Lung (tissue), 12 donors: Measurements from ENCODE around the gene AP3M1. TPM values are rescaled to one million over a fixed set of nuclear protein-coding genes. Genes with fewer than 3 reads are reported as not detected.

Experiments
- ATAC-seq: fragments of 200-7000 bp; cut with Tn5 transposase; one replicate; pipeline ENCODE4 v1.9.1; 2020; ENCODE audit warnings: moderate number of reproducible peaks; ENCODE audit not compliant: insufficient read depth, low FRiP score
- DNase-seq, 3 donors: peaks; one replicate each; pipeline ENCODE4 v3.0.0-alpha.2; 2013 to 2017
- H3K27ac ChIP-seq, 2 donors: one replicate each; pipeline ENCODE4 v1.5.1; 2013; ENCODE audit warnings: mild to moderate bottlenecking in 2 of 2, moderate library complexity in 2 of 2, control low read depth in 1 of 2, inconsistent platforms in 1 of 2, low read depth in 1 of 2, low read length in 1 of 2
- H3K27me3 ChIP-seq, 3 donors: one replicate each; pipeline ENCODE4 v1.5.1; 2013; ENCODE audit warnings: low read length in 2 of 3; ENCODE audit not compliant: control insufficient read depth in 3 of 3, insufficient read depth in 3 of 3
- H3K36me3 ChIP-seq, 4 donors: one replicate each; pipeline ENCODE4 v1.5.1; 2013; ENCODE audit warnings: low read length in 4 of 4, mild to moderate bottlenecking in 1 of 4, moderate library complexity in 1 of 4; ENCODE audit not compliant: control insufficient read depth in 4 of 4, insufficient read depth in 4 of 4
- H3K4me1 ChIP-seq, 5 donors: one replicate each; pipeline ENCODE4 v1.5.1; 2013; ENCODE audit warnings: low read length in 5 of 5, mild to moderate bottlenecking in 2 of 5, moderate library complexity in 1 of 5; ENCODE audit not compliant: control insufficient read depth in 5 of 5, insufficient read depth in 5 of 5
- H3K4me3 ChIP-seq: one replicate; pipeline ENCODE4 v1.5.1; 2013; ENCODE audit warnings: mild to moderate bottlenecking, control low read depth, moderate library complexity
- H3K9ac ChIP-seq, 2 donors: one replicate each; pipeline ENCODE4 v1.5.1; 2013; ENCODE audit warnings: low read length in 2 of 2, control low read depth in 1 of 2; ENCODE audit not compliant: insufficient read depth in 1 of 2
- H3K9me3 ChIP-seq, 4 donors: one replicate each; pipeline ENCODE4 v1.5.1; 2013; ENCODE audit warnings: low read length in 3 of 4, mild to moderate bottlenecking in 1 of 4, moderate library complexity in 1 of 4; ENCODE audit not compliant: control insufficient read depth in 4 of 4, insufficient read depth in 3 of 4
- WGBS, 2 donors: extraction: QIAGEN DNeasy Blood & Tissue Kit; methylation state at CpG; one replicate each; pipeline ENCODE4 v1.1.7; 2013; 5-methylcytosine and 5-hydroxymethylcytosine counted together
- polyA plus RNA-seq, 2 donors: library from polyadenylated mRNA; stranded (reverse); fragments of 200-250 nt; gene quantifications; one replicate each; pipeline ENCODE4 v1.2.1, GENCODE V29; 2013
- total RNA-seq, 2 donors: library from RNA; depleted of rRNA in 1 of 2; stranded (reverse); fragments of >200 nt in 1 of 2; gene quantifications; one replicate each; pipeline ENCODE4 v1.2.1, GENCODE V29; 2014 to 2021
- TF ChIP-seq, protein P1 (sequence below): IDR thresholded peaks from 2 replicates; pipeline ENCODE4 v1.5.1; 2012; ENCODE audit warnings: mild to moderate bottlenecking; ENCODE audit errors: control extremely low read depth, extremely low read depth
- donor health status: control.
- donor health status: control.
- donor health status: Bipolar disorder and iron deficiency.
- donor health status: healthy.
- donor health status: DM: yes; HTN: yes; CAD: no.

The AP3M1 gene
- total and polyA plus RNA-seq, 4 donors: 9.0 to 51.9 (median 25.0) TPM

DNA sequence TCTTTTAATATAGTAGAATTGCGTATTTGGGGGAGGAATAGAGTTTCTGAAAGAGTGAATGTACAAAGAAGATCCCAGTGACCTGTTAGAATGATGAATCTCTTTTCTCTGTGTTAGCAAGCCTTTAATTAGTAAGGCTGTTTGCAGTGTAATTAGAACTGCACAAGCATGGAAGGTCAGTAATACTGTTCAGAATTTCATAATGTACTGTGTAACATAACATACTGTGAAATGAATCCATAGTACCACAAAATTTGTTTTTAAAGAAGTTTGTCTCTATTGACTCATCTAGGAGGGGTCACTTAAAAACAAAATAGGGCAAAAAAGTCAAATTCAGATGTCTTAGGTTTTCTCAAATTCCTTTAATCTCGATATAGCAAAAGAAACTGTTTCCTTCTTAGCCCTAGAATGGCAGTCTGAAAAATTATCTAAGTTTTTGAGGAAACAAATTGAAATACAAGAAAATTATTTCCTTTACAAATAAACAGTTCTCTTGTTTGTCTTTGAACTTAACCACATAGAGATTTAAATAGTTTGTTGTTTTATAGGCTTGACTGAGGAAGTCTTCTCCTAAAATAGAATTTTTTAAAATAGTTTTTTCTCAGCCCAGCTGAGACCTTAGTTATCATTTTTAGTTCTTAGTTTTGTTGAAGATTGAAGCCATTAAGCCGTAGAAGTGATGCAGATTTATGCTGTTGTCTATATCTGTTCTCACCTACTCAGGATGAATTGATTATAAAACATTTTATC is 12.9 kb upstream of the AP3M1 start:
- H3K27ac ChIP-seq: no peak overlapping the region
- no peaks in the 10 kb centered on the region for H3K9me3 ChIP-seq
- DNase-seq (no peak), ATAC-seq (no peak)
- peaks cover 0 to 3% (median 0%) of the 10 kb centered on the region in 5 donors for H3K4me1 ChIP-seq
- TF ChIP-seq, protein P1, sequence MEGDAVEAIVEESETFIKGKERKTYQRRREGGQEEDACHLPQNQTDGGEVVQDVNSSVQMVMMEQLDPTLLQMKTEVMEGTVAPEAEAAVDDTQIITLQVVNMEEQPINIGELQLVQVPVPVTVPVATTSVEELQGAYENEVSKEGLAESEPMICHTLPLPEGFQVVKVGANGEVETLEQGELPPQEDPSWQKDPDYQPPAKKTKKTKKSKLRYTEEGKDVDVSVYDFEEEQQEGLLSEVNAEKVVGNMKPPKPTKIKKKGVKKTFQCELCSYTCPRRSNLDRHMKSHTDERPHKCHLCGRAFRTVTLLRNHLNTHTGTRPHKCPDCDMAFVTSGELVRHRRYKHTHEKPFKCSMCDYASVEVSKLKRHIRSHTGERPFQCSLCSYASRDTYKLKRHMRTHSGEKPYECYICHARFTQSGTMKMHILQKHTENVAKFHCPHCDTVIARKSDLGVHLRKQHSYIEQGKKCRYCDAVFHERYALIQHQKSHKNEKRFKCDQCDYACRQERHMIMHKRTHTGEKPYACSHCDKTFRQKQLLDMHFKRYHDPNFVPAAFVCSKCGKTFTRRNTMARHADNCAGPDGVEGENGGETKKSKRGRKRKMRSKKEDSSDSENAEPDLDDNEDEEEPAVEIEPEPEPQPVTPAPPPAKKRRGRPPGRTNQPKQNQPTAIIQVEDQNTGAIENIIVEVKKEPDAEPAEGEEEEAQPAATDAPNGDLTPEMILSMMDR: no peak
- WGBS, 2 donors: 63 to 77% methylated on average over 3 of the region's 3 CpGs
- no peaks in the 10 kb centered on the region for H3K36me3 ChIP-seq
- H3K4me3 ChIP-seq: no peak overlapping the region
- no peaks in the 10 kb centered on the region for H3K27me3 ChIP-seq
- H3K9ac ChIP-seq: no peak overlapping the region

DNA sequence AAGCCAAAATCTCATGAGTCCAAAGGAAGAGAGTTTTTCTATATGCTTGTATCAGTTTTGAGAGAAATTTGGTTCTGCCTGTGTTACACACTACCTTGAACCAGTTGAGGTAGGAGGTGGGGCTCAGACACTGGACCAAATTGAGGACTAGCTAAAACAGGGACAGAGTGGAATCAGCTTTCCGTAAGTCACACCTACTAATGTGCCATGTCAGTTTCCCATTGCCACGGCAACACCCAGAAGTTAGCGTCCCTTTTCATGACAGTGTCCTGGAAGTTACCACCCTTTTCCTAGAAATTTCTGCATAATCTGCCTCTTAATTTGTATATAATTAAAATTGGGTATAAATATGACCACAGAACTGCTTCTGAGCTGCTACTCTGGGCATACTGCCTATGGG is 9.4 kb upstream of the AP3M1 start:
- no peaks in the 10 kb centered on the region for H3K27me3 ChIP-seq
- ATAC-seq (no peak), DNase-seq (no peak)
- TF ChIP-seq, protein P1: no peak
- no peaks in the 10 kb centered on the region for H3K36me3 ChIP-seq
- H3K9ac ChIP-seq: no peak overlapping the region
- no peak overlapping the region for H3K27ac ChIP-seq
- 92 to 93% methylated on average over 3 of the region's 3 CpGs for WGBS, 2 donors
- H3K4me3 ChIP-seq: no peak overlapping the region
- peaks cover 0 to 6% (median 3%) of the 10 kb centered on the region in 5 donors for H3K4me1 ChIP-seq
- H3K9me3 ChIP-seq: no peaks in the 10 kb centered on the region

DNA sequence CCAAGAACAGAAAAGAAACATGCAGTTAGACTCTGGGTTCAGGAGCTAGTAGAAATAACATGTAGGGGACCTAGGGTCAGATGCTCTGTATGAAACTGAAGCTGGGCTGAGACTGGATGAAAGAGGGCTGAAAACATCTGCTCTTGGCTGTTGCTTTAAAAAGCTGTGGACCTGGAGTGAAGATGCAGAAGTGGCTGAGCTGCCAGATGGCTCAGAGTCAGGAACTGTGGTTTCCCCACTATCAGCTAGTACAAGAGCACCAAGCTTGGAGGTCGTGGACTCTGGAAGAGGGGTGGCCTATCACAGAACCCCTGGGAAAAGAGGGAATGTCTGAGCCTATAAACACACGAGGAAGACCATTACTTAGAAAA is 6.3 kb upstream of the AP3M1 start:
- Histone ChIP-seq H3K27ac (peak overlapping the region in 1 of 2 donors; percentile 11), H3K36me3 (no peaks in the 10 kb centered on the region), H3K27me3 (no peaks in the 10 kb centered on the region), H3K9ac (no peak overlapping the region), H3K9me3 (no peaks in the 10 kb centered on the region), H3K4me3 (no peak overlapping the region), H3K4me1 (peaks cover 0 to 17% (median 4%) of the 10 kb centered on the region in 5 donors)
- TF ChIP-seq, protein P1: no peak
- peak in 2 of 3 donors; percentile 40 to 65 for DNase-seq
- 32 to 43% methylated on average over 2 of the region's 2 CpGs for WGBS, 2 donors
- ATAC-seq: no peak
